GM23248 (cell line): Measurements from ENCODE around the gene SPRN. TPM values are rescaled to one million over a fixed set of nuclear protein-coding genes. Genes with fewer than 3 reads are reported as not detected.

Source experiments
- DNase-seq: peaks from one replicate; pipeline ENCODE4 v3.0.0-alpha.2; 2015
- H2AFZ ChIP-seq: fragments of 200-600 bp; sonication (generic); 2 replicates; pipeline ENCODE4 v1.6.1; 2016; ENCODE audit warnings: antibody characterized with exemption
- H3F3A ChIP-seq: fragments of 200-600 bp; sonication (generic); 2 replicates; pipeline ENCODE4 v1.6.1; 2016; ENCODE audit warnings: mild to moderate bottlenecking, antibody characterized with exemption, mixed run types; ENCODE audit not compliant: insufficient read depth
- H3K27ac ChIP-seq: fragments of 200-600 bp; sonication (generic); 2 replicates; pipeline ENCODE4 v1.5.1; 2016; ENCODE audit warnings: mild to moderate bottlenecking
- H3K27me3 ChIP-seq: fragments of 200-600 bp; sonication (generic); replicated peaks from 2 replicates; pipeline ENCODE4 v1.6.1; 2016; ENCODE audit warnings: mild to moderate bottlenecking; ENCODE audit not compliant: insufficient read depth
- H3K36me3 ChIP-seq: fragments of 200-600 bp; sonication (generic); 2 replicates; pipeline ENCODE4 v1.6.1; 2016; ENCODE audit warnings: low read depth, mild to moderate bottlenecking
- H3K4me1 ChIP-seq: fragments of 200-600 bp; sonication (generic); 2 replicates; pipeline ENCODE4 v1.6.1; 2016; ENCODE audit warnings: mild to moderate bottlenecking; ENCODE audit not compliant: insufficient read depth
- H3K4me2 ChIP-seq: fragments of 200-600 bp; sonication (generic); one replicate; pipeline ENCODE4 v1.6.1; 2016; ENCODE audit warnings: mild to moderate bottlenecking; ENCODE audit not compliant: unreplicated experiment
- H3K4me3 ChIP-seq: fragments of 200-600 bp; sonication (generic); 2 replicates; pipeline ENCODE4 v1.5.1; 2016; ENCODE audit warnings: mild to moderate bottlenecking
- H3K79me2 ChIP-seq: fragments of 200-600 bp; sonication (generic); 2 replicates; pipeline ENCODE4 v1.6.1; 2016; ENCODE audit warnings: mild to moderate bottlenecking; ENCODE audit not compliant: insufficient read depth
- H3K9ac ChIP-seq: fragments of 200-600 bp; sonication (generic); 2 replicates; pipeline ENCODE4 v1.6.1; 2016; ENCODE audit warnings: mild to moderate bottlenecking
- H3K9me2 ChIP-seq: fragments of 200-600 bp; sonication (generic); 2 replicates; pipeline ENCODE4 v1.6.1; 2016; ENCODE audit warnings: mixed run types, mild to moderate bottlenecking, moderate library complexity; ENCODE audit not compliant: insufficient read depth
- H3K9me3 ChIP-seq: fragments of 200-600 bp; sonication (generic); one replicate; pipeline ENCODE4 v1.6.1; 2017; ENCODE audit warnings: low read depth
- H4K20me1 ChIP-seq: fragments of 200-600 bp; sonication (generic); 2 replicates; pipeline ENCODE4 v1.6.0; 2016; ENCODE audit not compliant: insufficient read depth
- EZH2 ChIP-seq: fragments of 200-600 bp; sonication (generic); IDR thresholded peaks from 2 replicates; pipeline ENCODE4 v1.6.1; 2018; ENCODE audit warnings: antibody characterized with exemption, mild to moderate bottlenecking; ENCODE audit not compliant: insufficient read depth, poor library complexity, severe bottlenecking
- EZH2phosphoT487 ChIP-seq: fragments of 200-600 bp; sonication (generic); IDR thresholded peaks from 2 replicates; pipeline ENCODE4 v1.6.1; 2018; ENCODE audit warnings: antibody characterized with exemption, moderate library complexity, mild to moderate bottlenecking, low read depth; ENCODE audit not compliant: insufficient read depth
- WGBS, 2 experiments: methylation state at CpG; one replicate each; pipeline ENCODE4 v1.1.6; 2015 to 2017; ENCODE audit warnings: low lambda C conversion rate in 2 of 2, low coverage in 1 of 2; ENCODE audit errors: missing lambda C conversion rate in 2 of 2; 5-methylcytosine and 5-hydroxymethylcytosine counted together
- in situ Hi-C: fragments of 300-500 bp; cut with MboI; formaldehyde crosslinking; loops from 2 replicates; pipeline ENCODE4 v1.15.0; 2020
- polyA plus RNA-seq: library from polyadenylated mRNA; unstranded; fragments of >200 nt; fragmentation: Nextera tagmentation; extraction: Ambion mirVana; gene quantifications from 2 replicates; pipeline ENCODE4 v1.2.1, GENCODE V29; 2016
- total RNA-seq: library from RNA; depleted of rRNA; stranded (reverse); fragments of >200 nt; shearing (Covaris generic); gene quantifications from 2 replicates; pipeline ENCODE4 v1.2.3, GENCODE V29; 2014

Gene SPRN
- total and polyA plus RNA-seq, 2 experiments from 2014 or later = 0.22 to 0.34 TPM

GRCh38 chr10:133393401-133394063, 30.9 kb downstream of the SPRN start:
- Histone ChIP-seq H3K36me3 (0 out of 2 replicates have a peak, but pooled peaks cover 7% of the 10 kb centered on the region), H3K4me2 (peak overlapping the region; percentile 67), H3K27me3 (no peaks in the 10 kb centered on the region), H4K20me1 (no peaks in the 10 kb centered on the region), H2AFZ (peak overlapping the region; percentile 94), H3K4me3 (peak overlapping the region; percentile 92), H3K4me1 (0 out of 2 replicates have a peak, but pooled peaks cover 9% of the 10 kb centered on the region), H3K9me3 (no peaks in the 10 kb centered on the region), H3K27ac (peak overlapping the region; percentile 70), H3K9me2 (no peaks in the 10 kb centered on the region), H3K9ac (peak overlapping the region; percentile 94), H3F3A (no peaks in the 10 kb centered on the region), H3K79me2 (peaks cover 44% of the 10 kb centered on the region)
- DNase-seq = no peak
- WGBS, 2 experiments = 34 to 35% methylated on average over 27 of the region's 27 CpGs
- TF ChIP-seq EZH2phosphoT487 (no peak), EZH2 (no peak)
- in situ Hi-C loops = no loop called here

- DNase-seq = no peak
- no peaks in the 10 kb centered on the region for H3F3A ChIP-seq
- peaks cover 28% of the 10 kb centered on the region for H3K79me2 ChIP-seq
- H2AFZ ChIP-seq = no peak overlapping the region
- in situ Hi-C loops = no loop called here
- H3K4me1 ChIP-seq = 0 out of 2 replicates have a peak, but pooled peaks cover 9% of the 10 kb centered on the region
- no peaks in the 10 kb centered on the region for H4K20me1 ChIP-seq
- TF ChIP-seq EZH2phosphoT487 (no peak), EZH2 (no peak)
- no peaks in the 10 kb centered on the region for H3K36me3 ChIP-seq
- H3K4me3 ChIP-seq = no peak overlapping the region
- no peaks in the 10 kb centered on the region for H3K27me3 ChIP-seq
- H3K27ac ChIP-seq = no peak overlapping the region
- 84 to 86% methylated on average over 9 to 12 of the region's 12 CpGs for WGBS, 2 experiments
- H3K9me3 ChIP-seq = no peaks in the 10 kb centered on the region
- H3K9me2 ChIP-seq = no peaks in the 10 kb centered on the region
- H3K9ac ChIP-seq = no peak overlapping the region
- no peak overlapping the region for H3K4me2 ChIP-seq
Measured at GRCh38 chr10:133391761-133392518, 32.5 kb downstream of the SPRN start.

GRCh38 chr10:133391249-133391635, 33.2 kb downstream of the SPRN start:
- Histone ChIP-seq H3K36me3 (no peaks in the 10 kb centered on the region), H3F3A (no peaks in the 10 kb centered on the region), H3K4me2 (no peak overlapping the region), H2AFZ (no peak overlapping the region), H3K27ac (no peak overlapping the region), H3K79me2 (peaks cover 21% of the 10 kb centered on the region), H3K9me2 (no peaks in the 10 kb centered on the region), H3K9me3 (no peaks in the 10 kb centered on the region), H3K4me1 (0 out of 2 replicates have a peak, but pooled peaks cover 9% of the 10 kb centered on the region), H3K9ac (no peak overlapping the region), H3K4me3 (no peak overlapping the region), H4K20me1 (no peaks in the 10 kb centered on the region), H3K27me3 (no peaks in the 10 kb centered on the region)
- DNase-seq = no peak
- in situ Hi-C loops = no loop called here
- 97% methylated on average over 12 of the region's 12 CpGs for WGBS, 2 experiments
- TF ChIP-seq EZH2 = no peak
- no peak for TF ChIP-seq EZH2phosphoT487

DNA sequence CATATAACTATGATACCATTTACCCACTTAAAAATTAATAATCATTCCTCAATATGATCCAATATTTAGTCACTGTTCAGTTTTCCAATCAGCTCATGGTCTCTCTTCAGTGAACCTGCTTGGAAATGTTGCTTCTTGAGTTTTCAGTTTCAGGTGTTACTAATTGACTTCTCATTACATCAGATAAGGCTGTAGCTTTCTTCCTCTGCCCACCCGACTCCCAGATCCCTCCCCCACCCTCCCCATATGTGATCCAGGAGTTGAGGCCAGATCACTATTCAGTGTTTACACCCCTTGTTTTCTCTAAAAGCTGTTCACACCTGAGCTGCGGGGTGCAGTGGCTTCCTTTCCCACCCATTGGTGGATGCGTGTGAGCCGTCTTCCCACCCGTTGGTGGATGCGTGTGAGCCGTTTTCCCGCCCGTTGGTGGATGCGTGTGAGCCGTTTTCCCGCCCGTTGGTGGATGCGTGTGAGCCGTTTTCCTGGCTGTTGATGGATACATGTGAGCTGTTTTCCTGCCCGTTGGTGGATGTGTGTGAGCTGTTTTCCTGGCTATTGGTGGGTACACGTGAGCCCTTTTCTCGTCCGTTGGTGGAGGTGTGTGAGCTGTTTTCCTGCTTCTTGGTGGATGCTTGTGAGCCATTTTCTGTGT, 33.7 kb downstream of the SPRN start:
- H3K9me2 ChIP-seq = no peaks in the 10 kb centered on the region
- no peak overlapping the region for H2AFZ ChIP-seq
- no peaks in the 10 kb centered on the region for H3K27me3 ChIP-seq
- H3K79me2 ChIP-seq = peaks cover 16% of the 10 kb centered on the region
- 89 to 95% methylated on average over 19 of the region's 19 CpGs for WGBS, 2 experiments
- H3K4me2 ChIP-seq = no peak overlapping the region
- no peaks in the 10 kb centered on the region for H4K20me1 ChIP-seq
- DNase-seq = no peak
- no peak for TF ChIP-seq EZH2
- no peak for TF ChIP-seq EZH2phosphoT487
- no peaks in the 10 kb centered on the region for H3F3A ChIP-seq
- H3K9me3 ChIP-seq = no peaks in the 10 kb centered on the region
- H3K4me1 ChIP-seq = 0 out of 2 replicates have a peak, but pooled peaks cover 8% of the 10 kb centered on the region
- no peak overlapping the region for H3K9ac ChIP-seq
- no peak overlapping the region for H3K27ac ChIP-seq
- in situ Hi-C loops = no loop called here
- no peak overlapping the region for H3K4me3 ChIP-seq
- no peaks in the 10 kb centered on the region for H3K36me3 ChIP-seq
